ENCODE data around the gene F12. TPM values are rescaled to one million over a fixed set of nuclear protein-coding genes. Genes with fewer than 3 reads are reported as not detected.

Gene F12
- total RNA-seq, 4 donors from 2014 or later: 0.27 to 0.89 TPM; not detected in 2

DNA sequence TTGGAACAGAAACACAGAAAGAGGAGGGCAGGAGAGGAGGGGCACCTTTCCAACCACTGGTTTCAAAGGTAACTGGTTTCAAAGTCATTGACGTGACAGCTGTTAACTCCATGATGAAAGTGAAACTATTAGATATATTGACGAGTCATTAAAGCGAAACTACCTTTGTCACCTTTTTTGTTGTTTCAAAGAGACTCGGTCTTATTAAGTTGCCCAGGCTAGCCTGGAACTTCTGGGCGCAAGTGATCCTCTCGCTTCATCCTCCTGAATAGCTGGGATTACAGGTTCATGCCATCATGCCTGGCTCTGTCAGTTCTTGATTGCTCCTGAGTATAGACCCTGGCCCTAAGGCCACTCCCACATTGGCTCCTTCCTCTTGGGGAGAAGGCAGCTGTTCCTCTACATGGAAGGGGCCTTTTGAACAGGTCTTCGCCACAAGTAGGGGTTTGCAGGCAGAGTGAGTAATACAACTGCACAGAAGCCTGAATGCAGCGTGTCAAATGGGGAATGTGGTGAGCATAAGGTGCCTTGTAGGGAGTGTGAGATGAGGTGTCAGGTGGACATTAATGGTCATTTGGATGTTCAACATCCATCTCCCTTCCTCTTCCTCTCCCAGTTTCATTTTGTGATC, 3.4 kb upstream of the F12 start:
- TF ChIP-seq CTCF (IDR thresholded peaks at IDR 0.05): no peak
- no peak for TF ChIP-seq POLR2A (IDR thresholded peaks at IDR 0.05)
- TF ChIP-seq POLR2AphosphoS5 (IDR thresholded peaks at IDR 0.05): no peak
- no peak for TF ChIP-seq EP300 (IDR thresholded peaks at IDR 0.05)
- no peak overlapping the region for H3K4me3 ChIP-seq
- peaks cover 11% of the 10 kb centered on the region for H3K27me3 ChIP-seq
- no peak overlapping the region for H3K27ac ChIP-seq
- H3K9me3 ChIP-seq: no peaks in the 10 kb centered on the region
- no peak for ATAC-seq
- WGBS, 2 donors (ENCODE audit: low coverage in 1 of 2): 83 to 87% methylated on average over 4 to 6 of the region's 8 CpGs
- peaks cover 0 to 6% (median 0%) of the 10 kb centered on the region in 3 donors for H3K4me1 ChIP-seq
- H3K36me3 ChIP-seq: no peaks in the 10 kb centered on the region

GRCh38 chr5:177410575-177410974, 1.2 kb upstream of the F12 start:
- TF ChIP-seq POLR2A (IDR thresholded peaks at IDR 0.05): no peak
- no peak for TF ChIP-seq POLR2AphosphoS5 (IDR thresholded peaks at IDR 0.05)
- no peak for TF ChIP-seq CTCF (IDR thresholded peaks at IDR 0.05)
- no peak for TF ChIP-seq EP300 (IDR thresholded peaks at IDR 0.05)
- no peak overlapping the region for H3K27ac ChIP-seq
- no peaks in the 10 kb centered on the region for H3K36me3 ChIP-seq
- H3K4me1 ChIP-seq: no peaks in the 10 kb centered on the region
- H3K27me3 ChIP-seq: peaks cover 17% of the 10 kb centered on the region
- no peak overlapping the region for H3K4me3 ChIP-seq
- no peaks in the 10 kb centered on the region for H3K9me3 ChIP-seq
- 81 to 89% methylated on average over 3 of the region's 3 CpGs for WGBS, 2 donors (ENCODE audit: low coverage in 1 of 2)
- ATAC-seq: no peak

DNA sequence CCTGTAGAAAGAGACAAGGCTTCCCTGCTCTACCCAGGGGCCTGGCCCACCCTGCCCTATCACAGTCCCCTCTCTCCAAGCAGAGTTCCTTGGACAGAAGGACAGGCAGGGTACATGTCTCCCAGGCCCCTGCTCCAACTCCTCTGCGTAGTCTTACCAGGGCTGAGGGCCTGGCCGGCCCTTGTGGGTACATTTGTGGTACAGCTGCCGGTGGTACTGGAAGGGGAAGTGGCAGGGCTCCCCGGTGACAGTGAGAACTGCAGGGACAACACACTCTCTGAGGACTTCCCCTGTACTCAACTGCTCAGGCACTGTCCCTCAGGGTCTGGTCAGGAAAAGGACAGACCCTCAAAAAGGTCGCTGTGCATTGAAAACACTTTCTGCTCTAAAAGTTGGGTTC, 3.6 kb downstream of the F12 start:
- Histone ChIP-seq H3K27me3 (peaks cover 64% of the 10 kb centered on the region), H3K4me3 (no peak overlapping the region)

DNA sequence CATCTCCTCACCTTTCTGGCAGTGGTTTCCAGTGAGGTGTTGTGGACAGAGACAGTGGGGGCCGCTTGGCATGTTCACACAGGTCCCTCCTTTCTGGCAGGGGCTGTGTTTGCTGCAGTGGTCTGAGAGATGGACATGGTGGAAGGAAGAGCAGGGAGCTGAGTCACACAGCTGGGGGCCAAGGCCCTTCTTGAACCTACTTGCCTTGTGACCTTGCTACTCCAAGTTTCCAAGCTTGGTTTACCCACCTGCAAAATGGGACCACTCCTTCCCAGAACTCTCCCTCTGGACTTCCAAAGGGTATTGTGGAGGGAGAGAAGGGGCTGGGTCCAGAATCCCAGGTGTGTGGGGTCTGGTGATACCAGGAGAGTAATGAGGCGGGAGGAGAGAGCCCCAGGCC, 4.1 kb downstream of the F12 start:
- no peak for ATAC-seq
- WGBS, 2 donors (ENCODE audit: low coverage in 1 of 2): no CpG with 5 or more reads among the region's 2 CpGs

More for the DNA sequence above, 3.6 kb downstream of the F12 start:
- no peak for TF ChIP-seq CTCF (IDR thresholded peaks at IDR 0.05)
- no peak for TF ChIP-seq POLR2A (IDR thresholded peaks at IDR 0.05)
- TF ChIP-seq POLR2AphosphoS5 (IDR thresholded peaks at IDR 0.05): no peak
- TF ChIP-seq EP300 (IDR thresholded peaks at IDR 0.05): no peak
- ATAC-seq: no peak
- H3K4me1 ChIP-seq: peaks cover 0 to 32% (median 28%) of the 10 kb centered on the region in 3 donors
- H3K27ac ChIP-seq: no peak overlapping the region
- H3K36me3 ChIP-seq: no peaks in the 10 kb centered on the region
- WGBS, 2 donors (ENCODE audit: low coverage in 1 of 2): 60% methylated on average over 1 of the region's 5 CpGs; no CpG with 5 or more reads in 1 of the 2 donors
- H3K9me3 ChIP-seq: no peaks in the 10 kb centered on the region

More for the DNA sequence above, 4.1 kb downstream of the F12 start:
- peaks cover 0 to 36% (median 31%) of the 10 kb centered on the region in 3 donors for H3K4me1 ChIP-seq
- TF ChIP-seq CTCF (IDR thresholded peaks at IDR 0.05) (no peak), EP300 (IDR thresholded peaks at IDR 0.05) (no peak), POLR2A (IDR thresholded peaks at IDR 0.05) (no peak), POLR2AphosphoS5 (IDR thresholded peaks at IDR 0.05) (no peak)
- H3K27me3 ChIP-seq: peaks cover 69% of the 10 kb centered on the region
- no peak overlapping the region for H3K4me3 ChIP-seq
- no peaks in the 10 kb centered on the region for H3K9me3 ChIP-seq
- no peak overlapping the region for H3K27ac ChIP-seq
- no peaks in the 10 kb centered on the region for H3K36me3 ChIP-seq

Measured in gastroesophageal sphincter (tissue), 4 donors.